ENCODE data around the gene CASP6.
A peak's percentile ranks its signal among the peaks of the same experiment; 100 is the strongest.

CASP6 gene

GRCh38 chr4:109702950-109703663 lies at the start of gene CASP6:
TSS of gene CASP6 (minus strand) at chr4:109703445. CDS start at chr4:109703395, 50 bp downstream.
- peak; percentile 38 for DNase-seq (ENCODE audit: low read depth, low spot score)

DNA sequence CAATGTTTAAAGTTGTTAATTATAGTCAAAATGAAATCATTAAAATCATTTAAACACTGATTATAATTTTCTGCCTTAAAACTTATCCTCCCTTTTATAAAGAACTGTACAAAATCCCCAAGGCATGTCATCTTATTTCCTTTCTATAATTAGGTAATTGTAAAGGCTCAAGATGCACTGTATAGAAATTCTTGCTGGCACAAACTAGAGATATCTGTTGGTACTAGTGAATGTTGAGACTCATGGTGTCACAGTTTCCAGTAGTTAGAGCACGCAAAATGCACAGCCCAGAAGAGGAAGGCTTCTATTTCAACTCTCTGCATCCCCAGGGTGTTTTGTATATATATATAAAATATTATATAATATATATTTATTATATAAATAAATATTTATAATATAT lies 49.3 kb upstream of the CASP6 start:
- DNase-seq (ENCODE audit: low read depth, low spot score): no peak

DNA sequence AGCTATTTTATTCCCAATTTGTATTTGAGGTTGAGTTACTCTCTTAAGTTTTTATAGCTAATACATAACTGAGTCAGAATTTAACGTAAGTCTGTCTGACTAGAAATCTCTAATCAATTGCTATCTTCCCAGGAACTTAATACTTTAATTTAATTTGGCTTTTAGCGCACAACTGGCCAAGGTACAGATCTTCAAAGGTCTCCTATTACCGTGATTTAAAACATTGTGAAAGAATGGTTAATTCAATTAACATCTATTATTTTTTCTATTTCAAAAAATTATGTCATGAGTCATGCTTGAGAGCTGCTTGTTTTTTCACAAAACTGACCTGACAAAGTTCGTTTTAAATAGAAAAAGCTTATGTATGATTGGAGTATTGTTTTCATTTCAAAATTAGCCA lies 48.6 kb upstream of the CASP6 start:
- no peak for DNase-seq (ENCODE audit: low read depth, low spot score)

DNA sequence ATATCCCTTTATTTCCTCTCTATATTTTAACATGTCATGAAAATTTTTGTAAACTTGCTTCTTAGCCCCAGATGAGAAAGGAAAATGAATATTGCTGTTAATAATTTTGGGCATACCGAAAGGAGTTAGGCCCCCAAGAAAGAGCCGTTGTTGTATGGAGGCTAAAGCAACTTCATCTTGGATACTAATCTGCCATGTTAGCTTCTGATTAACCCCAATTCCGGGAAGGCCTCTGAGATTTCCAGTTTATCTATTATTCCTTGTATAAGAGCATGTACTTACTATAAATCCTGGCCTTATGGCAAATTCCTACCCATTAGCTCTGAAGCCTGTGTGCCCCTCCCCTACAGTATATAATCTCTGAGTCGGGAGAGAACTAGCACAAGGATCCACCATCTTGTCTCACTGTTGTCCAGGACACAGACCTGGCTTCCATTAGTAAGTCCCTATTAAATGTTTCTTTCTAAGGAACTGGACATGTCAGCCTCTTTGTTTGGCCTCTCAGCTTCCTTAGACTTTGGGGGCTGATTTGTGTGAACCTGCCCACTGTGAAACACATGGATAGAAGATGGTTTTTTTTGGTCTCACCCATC lies 47.5 kb upstream of the CASP6 start:
- DNase-seq (ENCODE audit: low read depth, low spot score): no peak

DNA sequence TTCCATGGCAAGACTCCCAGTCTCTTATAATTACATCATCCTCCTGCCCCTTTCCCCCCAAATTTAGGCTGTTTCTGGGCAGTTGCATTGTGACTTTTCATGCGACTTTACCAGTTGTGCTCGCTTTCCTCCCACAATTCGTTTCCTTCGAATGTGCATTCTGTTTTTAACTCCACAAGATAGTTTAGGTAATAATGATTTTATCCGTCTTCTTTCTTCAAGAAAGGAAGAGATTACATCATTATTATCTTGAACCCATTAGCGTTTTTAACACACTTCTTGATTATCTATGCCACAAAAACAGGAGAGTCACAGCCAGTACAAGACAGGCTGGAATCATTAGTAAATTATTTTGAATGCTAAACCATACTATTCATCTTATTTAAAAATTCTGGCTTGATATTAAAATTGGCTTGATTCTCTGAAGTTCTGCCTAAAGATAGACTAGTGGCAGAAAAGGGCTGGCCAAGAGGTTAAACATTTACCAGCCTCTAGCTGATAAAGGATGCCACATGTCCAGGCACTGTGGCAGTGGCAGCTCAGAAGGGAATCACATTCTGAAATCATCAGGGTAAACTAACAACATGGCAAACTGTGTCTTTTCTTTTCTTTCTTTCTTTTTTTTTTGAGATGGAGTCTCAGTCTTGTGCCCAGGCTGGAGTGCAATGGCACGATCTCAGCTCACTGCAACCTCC lies 46.3 kb upstream of the CASP6 start:
- no peak for DNase-seq (ENCODE audit: low read depth, low spot score)

GRCh38 chr4:109748114-109748513 lies 44.9 kb upstream of the CASP6 start:
- no peak for DNase-seq (ENCODE audit: low read depth, low spot score)

DNA sequence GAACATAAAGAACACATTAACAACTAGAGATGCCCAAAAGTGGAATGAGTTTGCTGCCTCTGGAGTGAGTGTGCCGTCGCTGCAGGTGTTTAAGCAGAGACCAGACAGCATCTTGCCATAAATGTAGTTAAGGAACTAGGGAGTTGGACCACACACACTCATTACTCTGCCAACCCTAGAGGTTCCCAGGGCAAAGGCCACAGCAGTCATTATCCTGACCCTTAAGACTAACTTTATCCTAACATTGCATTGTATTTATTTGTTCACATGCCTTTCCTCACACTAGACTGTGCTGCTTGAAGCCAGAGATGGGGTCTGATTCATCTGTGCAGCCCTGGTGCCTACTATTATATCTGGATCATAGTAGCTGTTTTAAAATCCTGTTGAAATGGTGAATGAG lies 43.5 kb upstream of the CASP6 start:
- DNase-seq (ENCODE audit: low read depth, low spot score): no peak

DNA sequence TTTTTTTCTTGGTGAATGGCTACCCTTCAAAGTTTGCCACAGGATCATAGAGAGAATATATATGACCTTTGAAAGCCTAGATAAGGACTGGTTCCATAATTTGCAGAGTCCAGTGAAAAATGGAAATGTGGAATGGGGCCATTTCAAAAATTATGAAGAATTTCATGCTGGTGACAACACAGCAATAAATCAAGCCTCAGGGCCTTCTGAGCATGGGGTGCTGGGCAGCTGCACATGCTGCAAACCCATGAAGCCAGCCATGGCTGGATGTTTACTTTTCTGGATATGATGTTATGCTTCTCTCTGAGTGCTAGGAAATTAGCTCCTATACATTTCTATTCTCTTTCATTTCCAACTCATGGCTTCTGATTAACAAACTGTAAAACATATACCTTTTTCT lies 42.6 kb upstream of the CASP6 start:
- DNase-seq (ENCODE audit: low read depth, low spot score): no peak

DNA sequence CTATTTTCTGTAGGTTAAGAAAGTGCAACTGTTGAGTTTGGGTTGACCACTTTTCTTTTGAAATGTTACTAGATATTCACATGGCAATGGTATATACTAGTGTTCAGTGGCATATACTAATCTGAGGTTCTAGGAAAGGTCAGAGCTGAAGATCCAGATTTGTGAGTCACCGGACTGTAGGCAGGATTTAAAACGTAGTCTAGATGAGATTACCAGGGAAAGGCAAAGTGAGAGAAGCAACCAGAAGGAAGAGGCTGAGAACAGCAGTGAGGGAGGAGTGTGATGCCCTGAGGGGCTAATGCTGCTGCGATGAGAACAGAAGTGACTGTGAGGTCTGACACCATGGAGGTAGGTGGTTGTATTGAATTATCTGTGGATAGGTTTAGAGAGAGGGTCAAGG lies 36.3 kb upstream of the CASP6 start:
- no peak for DNase-seq (ENCODE audit: low read depth, low spot score)

GRCh38 chr4:109738104-109738872 lies 35.0 kb upstream of the CASP6 start:
- no peak for DNase-seq (ENCODE audit: low read depth, low spot score)

DNA sequence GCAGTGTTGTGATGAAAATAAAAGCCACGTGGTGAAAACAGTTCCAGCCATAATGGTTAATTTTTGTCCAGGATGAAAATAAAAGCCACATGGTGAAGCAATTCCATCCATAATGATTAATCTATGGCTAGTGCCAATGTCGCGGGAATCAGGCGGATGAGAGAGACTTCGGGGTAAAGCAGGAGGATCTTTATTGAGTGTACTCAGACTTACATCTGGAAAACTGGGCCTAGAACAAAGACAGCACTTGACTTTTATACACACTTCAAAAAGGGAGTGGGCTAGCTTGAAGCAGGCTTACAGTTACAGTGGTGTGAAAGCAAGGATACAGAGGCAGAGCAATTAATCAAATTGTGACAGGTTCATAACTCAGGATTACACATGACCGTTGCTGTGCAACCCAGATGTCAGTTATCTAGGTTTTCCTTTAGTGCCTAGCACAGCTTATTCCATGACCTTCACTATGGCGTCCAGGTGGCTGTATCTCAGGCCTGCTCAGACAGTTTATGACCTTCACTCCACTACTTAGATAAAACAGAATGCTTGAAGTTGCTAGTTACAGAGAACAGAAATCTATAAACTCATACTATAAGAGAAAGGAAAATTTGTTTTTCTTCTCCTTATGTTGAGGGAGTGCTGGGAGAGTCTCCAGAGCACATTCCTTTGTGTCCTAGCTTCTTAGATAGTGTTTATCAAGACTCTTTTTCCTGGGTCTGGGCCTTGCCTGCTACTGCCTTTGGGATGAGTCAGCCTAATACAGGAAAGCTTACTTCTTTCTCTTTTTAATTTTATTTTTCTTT lies 32.5 kb upstream of the CASP6 start:
- DNase-seq (ENCODE audit: low read depth, low spot score): no peak

GRCh38 chr4:109733728-109734127 lies 30.5 kb upstream of the CASP6 start:
- no peak for DNase-seq (ENCODE audit: low read depth, low spot score)

- DNase-seq (ENCODE audit: low read depth, low spot score): no peak
Measured at GRCh38 chr4:109730619-109731545, 27.6 kb upstream of the CASP6 start.

- DNase-seq (ENCODE audit: low read depth, low spot score): peak; percentile 41
Measured at GRCh38 chr4:109729718-109730618, 26.7 kb upstream of the CASP6 start, which contains the start of gene PLA2G12A. TSS of gene PLA2G12A (minus strand) at chr4:109730070. CDS start at chr4:109729809, 261 bp downstream.

DNA sequence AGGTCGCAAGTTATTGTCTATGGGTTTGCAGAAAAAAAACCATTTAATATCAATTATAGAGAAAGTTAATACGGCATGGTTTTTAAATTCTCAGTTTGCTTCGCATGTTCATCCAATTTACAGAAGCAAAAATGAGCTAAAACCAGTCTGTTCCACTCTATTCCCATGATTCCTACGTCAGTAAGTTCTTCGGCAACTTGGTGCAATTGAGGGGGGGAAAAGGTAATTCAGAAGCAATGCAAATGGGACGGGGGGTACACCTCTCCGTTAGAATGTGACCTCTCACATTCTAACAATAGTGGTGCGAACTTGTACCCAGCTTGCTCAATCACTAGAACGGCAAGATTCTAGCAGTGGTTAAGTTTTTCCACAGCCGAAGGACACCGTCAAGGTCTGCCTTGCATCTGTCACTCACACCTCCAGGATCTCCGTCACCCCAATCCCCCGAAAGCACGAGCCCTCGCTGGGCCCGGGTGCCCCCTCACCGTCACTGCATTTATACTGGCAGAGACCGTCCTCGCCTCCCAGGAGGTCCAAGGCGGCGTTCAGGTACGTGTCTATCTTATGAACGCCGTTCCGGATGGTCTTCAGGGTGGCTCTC lies 26.0 kb upstream of the CASP6 start:
- DNase-seq (ENCODE audit: low read depth, low spot score): no peak

GRCh38 chr4:109728385-109728784 lies 25.1 kb upstream of the CASP6 start:
- DNase-seq (ENCODE audit: low read depth, low spot score): no peak

DNA sequence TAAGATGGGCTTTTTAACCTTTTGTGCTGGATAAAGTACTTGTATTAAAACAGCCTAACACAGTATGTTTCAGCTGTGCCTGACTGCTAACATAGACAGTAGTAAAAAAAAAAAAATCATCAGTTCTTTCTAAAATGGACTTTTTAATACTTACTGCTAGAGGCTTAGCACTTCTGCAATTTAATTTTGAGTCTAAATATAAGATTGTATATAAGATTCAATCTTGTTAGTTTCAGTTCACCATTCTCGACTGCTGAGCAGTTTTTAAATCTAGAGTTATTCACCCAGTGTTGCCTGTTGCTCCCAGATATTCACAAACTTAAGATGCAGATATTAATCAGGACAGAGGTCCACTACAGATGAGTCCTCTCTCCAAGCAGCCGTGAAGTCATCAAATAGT lies 19.9 kb upstream of the CASP6 start:
- DNase-seq (ENCODE audit: low read depth, low spot score): no peak

GRCh38 chr4:109722357-109722756 lies 19.1 kb upstream of the CASP6 start:
- no peak for DNase-seq (ENCODE audit: low read depth, low spot score)

DNA sequence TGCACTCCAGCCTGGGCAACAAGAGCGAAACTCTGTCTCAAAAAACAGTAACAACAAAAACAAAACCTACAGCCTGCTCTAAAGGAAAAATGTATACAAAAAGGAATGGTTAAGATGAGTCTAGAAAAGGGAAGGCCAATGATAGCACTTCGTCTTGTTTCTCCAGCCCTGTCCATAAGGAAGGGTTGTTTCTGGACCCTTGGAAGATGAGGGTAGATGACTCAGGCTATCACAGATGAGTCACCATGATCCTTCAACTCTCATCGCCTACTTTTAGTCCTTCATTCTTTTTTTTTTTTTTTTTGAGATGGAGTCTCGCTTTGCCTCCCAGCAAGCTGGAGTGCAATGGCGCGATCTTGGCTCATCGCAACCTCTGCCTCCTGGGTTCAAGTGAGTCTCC lies 17.8 kb upstream of the CASP6 start:
- no peak for DNase-seq (ENCODE audit: low read depth, low spot score)

All from brain pericyte (primary cell).